HEK293 (cell line): Measurements from ENCODE around the gene DCTN1.

ENCODE experiments used
- ATF2 ChIP-seq: fragments of 450-650 bp; formaldehyde crosslinking; IDR thresholded peaks from 2 replicates; pipeline ENCODE4 v1.5.1; 2016; ENCODE audit warnings: missing biosample characterization, missing genetic modification characterization, low read depth
- BCL11A ChIP-seq: fragments of 450-650 bp; formaldehyde crosslinking; IDR thresholded peaks from 2 replicates; pipeline ENCODE4 v1.5.1; 2016; ENCODE audit warnings: low read depth, missing biosample characterization, missing genetic modification characterization
- GFI1B ChIP-seq: fragments of 450-650 bp; formaldehyde crosslinking; IDR thresholded peaks from 2 replicates; pipeline ENCODE4 v1.5.1; 2016; ENCODE audit warnings: missing biosample characterization, missing genetic modification characterization
- GLI2 ChIP-seq: fragments of 450-650 bp; formaldehyde crosslinking; IDR thresholded peaks from 2 replicates; pipeline ENCODE4; 2017; ENCODE audit warnings: missing biosample characterization, missing genetic modification characterization, low read depth, borderline replicate concordance
- HOXC10 ChIP-seq: sonication (generic); formaldehyde crosslinking; IDR thresholded peaks from 2 replicates; pipeline ENCODE4 v1.8.1; 2023; ENCODE audit warnings: mild to moderate bottlenecking, missing genetic modification reagents
- KLF1 ChIP-seq: fragments of 450-650 bp; formaldehyde crosslinking; IDR thresholded peaks from 2 replicates; pipeline ENCODE4 v1.5.1; 2016; ENCODE audit warnings: missing biosample characterization, missing genetic modification characterization
- SP7 ChIP-seq: fragments of 450-650 bp; formaldehyde crosslinking; IDR thresholded peaks from 2 replicates; pipeline ENCODE4 v1.5.1; 2016; ENCODE audit warnings: missing biosample characterization, missing genetic modification characterization
- TRIM28 ChIP-seq: IDR thresholded peaks from 2 replicates; pipeline ENCODE4 v1.6.1; 2011; ENCODE audit warnings: low read length, control low read depth, borderline replicate concordance
- ZBTB17 ChIP-seq: fragments of 450-650 bp; formaldehyde crosslinking; IDR thresholded peaks from 2 replicates; pipeline ENCODE4 v1.5.1; 2016; ENCODE audit warnings: missing biosample characterization, missing genetic modification characterization
- ZNF121 ChIP-seq: fragments of 450-650 bp; formaldehyde crosslinking; IDR thresholded peaks from 2 replicates; pipeline ENCODE4 v1.5.1; 2016; ENCODE audit warnings: missing biosample characterization, missing genetic modification characterization
- ZNF140 ChIP-seq: fragments of 450-650 bp; formaldehyde crosslinking; IDR thresholded peaks from 2 replicates; pipeline ENCODE4 v1.5.1; 2016; ENCODE audit warnings: missing biosample characterization, missing genetic modification characterization
- ZNF19 ChIP-seq: fragments of 450-650 bp; formaldehyde crosslinking; IDR thresholded peaks from 2 replicates; pipeline ENCODE4; 2016; ENCODE audit warnings: missing biosample characterization, missing genetic modification characterization, low read depth
- ZNF223 ChIP-seq: fragments of 450-650 bp; formaldehyde crosslinking; IDR thresholded peaks from 2 replicates; pipeline ENCODE4 v1.5.1; 2016; ENCODE audit warnings: missing biosample characterization, missing genetic modification characterization
- ZNF248 ChIP-seq: fragments of 450-650 bp; formaldehyde crosslinking; IDR thresholded peaks from 2 replicates; pipeline ENCODE4 v1.5.1; 2017; ENCODE audit warnings: missing biosample characterization, missing genetic modification characterization
- ZNF280C ChIP-seq: fragments of 450-650 bp; formaldehyde crosslinking; IDR thresholded peaks from 2 replicates; pipeline ENCODE4 v1.5.1; 2016; ENCODE audit warnings: missing biosample characterization, missing genetic modification characterization
- ZNF335 ChIP-seq: fragments of 450-650 bp; formaldehyde crosslinking; conservative IDR thresholded peaks from 2 replicates; pipeline ENCODE4 v1.5.1; 2016; ENCODE audit warnings: missing biosample characterization, missing genetic modification characterization
- ZNF404 ChIP-seq: fragments of 450-650 bp; formaldehyde crosslinking; IDR thresholded peaks from 2 replicates; pipeline ENCODE4 v1.5.1; 2017; ENCODE audit warnings: missing biosample characterization, missing genetic modification characterization
- ZNF544 ChIP-seq: fragments of 450-650 bp; formaldehyde crosslinking; IDR thresholded peaks from 2 replicates; pipeline ENCODE4 v1.5.0; 2017; ENCODE audit warnings: missing biosample characterization, missing genetic modification characterization
- ZNF549 ChIP-seq: fragments of 450-650 bp; IDR thresholded peaks from 2 replicates; pipeline ENCODE4 v1.5.1; 2018; ENCODE audit warnings: missing biosample characterization, missing genetic modification characterization, mild to moderate bottlenecking, inconsistent platforms, moderate library complexity
- ZNF555 ChIP-seq: fragments of 450-650 bp; formaldehyde crosslinking; conservative IDR thresholded peaks from 2 replicates; pipeline ENCODE4 v1.5.1; 2017; ENCODE audit warnings: missing biosample characterization, mild to moderate bottlenecking, missing genetic modification characterization, inconsistent platforms
- ZNF561 ChIP-seq: fragments of 450-650 bp; IDR thresholded peaks from 2 replicates; pipeline ENCODE4 v1.5.1; 2018; ENCODE audit warnings: missing biosample characterization, missing genetic modification characterization, borderline replicate concordance
- ZNF600 ChIP-seq: fragments of 450-650 bp; formaldehyde crosslinking; IDR thresholded peaks from 2 replicates; pipeline ENCODE4 v1.5.1; 2016; ENCODE audit warnings: missing biosample characterization, missing genetic modification characterization
- ZNF785 ChIP-seq: fragments of 450-650 bp; formaldehyde crosslinking; IDR thresholded peaks from 2 replicates; pipeline ENCODE4 v1.5.1; 2016; ENCODE audit warnings: missing biosample characterization, missing genetic modification characterization
- TF ChIP-seq, protein P1 (sequence below): fragments of 450-650 bp; formaldehyde crosslinking; IDR thresholded peaks from 2 replicates; pipeline ENCODE4 v1.5.1; 2017; ENCODE audit warnings: missing biosample characterization, missing genetic modification characterization
- TF ChIP-seq, protein P2 (sequence below): fragments of 450-650 bp; formaldehyde crosslinking; IDR thresholded peaks from 2 replicates; pipeline ENCODE4 v1.5.1; 2016; ENCODE audit warnings: missing biosample characterization, missing genetic modification characterization
- TF ChIP-seq, protein P3 (sequence below): fragments of 450-650 bp; formaldehyde crosslinking; conservative IDR thresholded peaks from 2 replicates; pipeline ENCODE4 v1.5.1; 2016; ENCODE audit warnings: low read depth, missing biosample characterization, missing genetic modification characterization

DCTN1 gene

DNA sequence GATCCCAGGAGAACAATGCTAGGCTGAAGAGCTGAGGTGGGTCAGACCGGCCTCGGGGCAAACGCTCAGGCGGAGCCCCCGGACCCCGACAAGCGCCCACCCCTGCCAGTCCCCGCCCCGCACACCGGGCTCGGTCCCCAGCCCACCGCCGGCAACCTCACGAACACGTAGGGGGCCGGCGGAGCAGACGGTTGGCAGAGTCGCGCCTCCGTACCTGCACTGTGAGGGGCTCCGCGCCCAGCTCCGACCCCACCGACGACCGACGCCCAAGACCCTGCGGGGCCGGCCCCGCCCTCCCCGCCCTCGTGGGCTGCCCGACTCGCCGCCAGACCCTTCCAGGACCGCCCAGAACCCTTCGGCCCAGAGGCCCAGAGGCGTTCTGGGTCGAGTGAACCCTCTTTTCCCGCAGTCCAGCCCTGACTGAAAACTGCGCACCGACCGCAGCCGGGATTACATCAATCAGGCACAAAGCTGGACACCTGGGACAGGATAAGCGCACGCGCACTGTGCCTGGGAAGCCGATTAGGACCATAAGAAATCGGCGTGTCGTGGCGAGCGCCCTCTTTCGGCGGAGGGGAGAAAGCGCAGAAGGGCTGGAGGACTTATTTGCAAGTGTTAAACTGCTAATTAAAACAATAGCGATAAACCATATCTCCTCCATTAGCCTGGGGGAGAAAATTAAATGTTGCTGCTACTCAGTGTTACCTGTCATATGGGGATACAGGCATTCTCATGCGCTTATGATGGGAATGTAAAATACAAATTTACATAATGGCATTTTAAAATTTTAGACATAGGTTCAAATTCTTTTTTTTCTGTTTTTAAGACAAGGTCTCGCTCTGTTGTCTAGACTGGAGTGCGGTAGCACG, 11.7 kb upstream of the DCTN1 start (continued):
- TF ChIP-seq ZBTB17 (tag by site-specific recombination): peak; percentile 40; the same call in 1 of the 2 replicates
- no peak for TF ChIP-seq ZNF280C
- no peak for TF ChIP-seq ZNF549 (tag by site-specific recombination)
- TF ChIP-seq ZNF555 (tag by site-specific recombination): no peak
- TF ChIP-seq, protein P1, sequence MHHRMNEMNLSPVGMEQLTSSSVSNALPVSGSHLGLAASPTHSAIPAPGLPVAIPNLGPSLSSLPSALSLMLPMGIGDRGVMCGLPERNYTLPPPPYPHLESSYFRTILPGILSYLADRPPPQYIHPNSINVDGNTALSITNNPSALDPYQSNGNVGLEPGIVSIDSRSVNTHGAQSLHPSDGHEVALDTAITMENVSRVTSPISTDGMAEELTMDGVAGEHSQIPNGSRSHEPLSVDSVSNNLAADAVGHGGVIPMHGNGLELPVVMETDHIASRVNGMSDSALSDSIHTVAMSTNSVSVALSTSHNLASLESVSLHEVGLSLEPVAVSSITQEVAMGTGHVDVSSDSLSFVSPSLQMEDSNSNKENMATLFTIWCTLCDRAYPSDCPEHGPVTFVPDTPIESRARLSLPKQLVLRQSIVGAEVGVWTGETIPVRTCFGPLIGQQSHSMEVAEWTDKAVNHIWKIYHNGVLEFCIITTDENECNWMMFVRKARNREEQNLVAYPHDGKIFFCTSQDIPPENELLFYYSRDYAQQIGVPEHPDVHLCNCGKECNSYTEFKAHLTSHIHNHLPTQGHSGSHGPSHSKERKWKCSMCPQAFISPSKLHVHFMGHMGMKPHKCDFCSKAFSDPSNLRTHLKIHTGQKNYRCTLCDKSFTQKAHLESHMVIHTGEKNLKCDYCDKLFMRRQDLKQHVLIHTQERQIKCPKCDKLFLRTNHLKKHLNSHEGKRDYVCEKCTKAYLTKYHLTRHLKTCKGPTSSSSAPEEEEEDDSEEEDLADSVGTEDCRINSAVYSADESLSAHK (tag by site-specific recombination): no peak
- TF ChIP-seq ZNF223: no peak
- TF ChIP-seq ZNF404 (tag by site-specific recombination): no peak
- no peak for TF ChIP-seq ZNF600
- TF ChIP-seq GFI1B (tag by site-specific recombination): no peak
- no peak for TF ChIP-seq ZNF785 (tag by site-specific recombination)
- TF ChIP-seq, protein P2, sequence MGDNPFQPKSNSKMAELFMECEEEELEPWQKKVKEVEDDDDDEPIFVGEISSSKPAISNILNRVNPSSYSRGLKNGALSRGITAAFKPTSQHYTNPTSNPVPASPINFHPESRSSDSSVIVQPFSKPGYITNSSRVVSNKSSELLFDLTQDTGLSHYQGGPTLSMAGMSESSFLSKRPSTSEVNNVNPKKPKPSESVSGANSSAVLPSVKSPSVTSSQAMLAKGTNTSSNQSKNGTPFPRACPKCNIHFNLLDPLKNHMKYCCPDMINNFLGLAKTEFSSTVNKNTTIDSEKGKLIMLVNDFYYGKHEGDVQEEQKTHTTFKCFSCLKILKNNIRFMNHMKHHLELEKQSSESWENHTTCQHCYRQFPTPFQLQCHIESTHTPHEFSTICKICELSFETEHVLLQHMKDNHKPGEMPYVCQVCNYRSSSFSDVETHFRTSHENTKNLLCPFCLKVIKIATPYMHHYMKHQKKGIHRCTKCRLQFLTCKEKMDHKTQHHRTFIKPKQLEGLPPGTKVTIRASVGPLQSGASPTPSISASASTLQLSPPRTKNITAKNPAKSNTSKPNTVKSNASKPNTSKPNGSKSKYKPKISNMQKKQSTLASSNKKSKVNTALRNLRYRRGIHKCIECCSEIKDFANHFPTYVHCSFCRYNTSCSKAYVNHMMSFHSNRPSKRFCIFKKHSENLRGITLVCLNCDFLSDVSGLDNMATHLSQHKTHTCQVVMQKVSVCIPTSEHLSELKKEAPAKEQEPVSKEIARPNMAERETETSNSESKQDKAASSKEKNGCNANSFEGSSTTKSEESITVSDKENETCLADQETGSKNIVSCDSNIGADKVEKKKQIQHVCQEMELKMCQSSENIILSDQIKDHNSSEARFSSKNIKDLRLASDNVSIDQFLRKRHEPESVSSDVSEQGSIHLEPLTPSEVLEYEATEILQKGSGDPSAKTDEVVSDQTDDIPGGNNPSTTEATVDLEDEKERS (tag by site-specific recombination): no peak
- TF ChIP-seq ZNF561 (tag by site-specific recombination): no peak
- TF ChIP-seq ZNF140 (tag by site-specific recombination): no peak
- TF ChIP-seq ZNF19 (tag by site-specific recombination): no peak
- TF ChIP-seq ZNF335: peak; percentile 100
- peak; percentile 76 for TF ChIP-seq KLF1 (tag by site-specific recombination)
- no peak for TF ChIP-seq ZNF248 (tag by site-specific recombination)
- TF ChIP-seq SP7: peak; percentile 65
- TF ChIP-seq, protein P3, sequence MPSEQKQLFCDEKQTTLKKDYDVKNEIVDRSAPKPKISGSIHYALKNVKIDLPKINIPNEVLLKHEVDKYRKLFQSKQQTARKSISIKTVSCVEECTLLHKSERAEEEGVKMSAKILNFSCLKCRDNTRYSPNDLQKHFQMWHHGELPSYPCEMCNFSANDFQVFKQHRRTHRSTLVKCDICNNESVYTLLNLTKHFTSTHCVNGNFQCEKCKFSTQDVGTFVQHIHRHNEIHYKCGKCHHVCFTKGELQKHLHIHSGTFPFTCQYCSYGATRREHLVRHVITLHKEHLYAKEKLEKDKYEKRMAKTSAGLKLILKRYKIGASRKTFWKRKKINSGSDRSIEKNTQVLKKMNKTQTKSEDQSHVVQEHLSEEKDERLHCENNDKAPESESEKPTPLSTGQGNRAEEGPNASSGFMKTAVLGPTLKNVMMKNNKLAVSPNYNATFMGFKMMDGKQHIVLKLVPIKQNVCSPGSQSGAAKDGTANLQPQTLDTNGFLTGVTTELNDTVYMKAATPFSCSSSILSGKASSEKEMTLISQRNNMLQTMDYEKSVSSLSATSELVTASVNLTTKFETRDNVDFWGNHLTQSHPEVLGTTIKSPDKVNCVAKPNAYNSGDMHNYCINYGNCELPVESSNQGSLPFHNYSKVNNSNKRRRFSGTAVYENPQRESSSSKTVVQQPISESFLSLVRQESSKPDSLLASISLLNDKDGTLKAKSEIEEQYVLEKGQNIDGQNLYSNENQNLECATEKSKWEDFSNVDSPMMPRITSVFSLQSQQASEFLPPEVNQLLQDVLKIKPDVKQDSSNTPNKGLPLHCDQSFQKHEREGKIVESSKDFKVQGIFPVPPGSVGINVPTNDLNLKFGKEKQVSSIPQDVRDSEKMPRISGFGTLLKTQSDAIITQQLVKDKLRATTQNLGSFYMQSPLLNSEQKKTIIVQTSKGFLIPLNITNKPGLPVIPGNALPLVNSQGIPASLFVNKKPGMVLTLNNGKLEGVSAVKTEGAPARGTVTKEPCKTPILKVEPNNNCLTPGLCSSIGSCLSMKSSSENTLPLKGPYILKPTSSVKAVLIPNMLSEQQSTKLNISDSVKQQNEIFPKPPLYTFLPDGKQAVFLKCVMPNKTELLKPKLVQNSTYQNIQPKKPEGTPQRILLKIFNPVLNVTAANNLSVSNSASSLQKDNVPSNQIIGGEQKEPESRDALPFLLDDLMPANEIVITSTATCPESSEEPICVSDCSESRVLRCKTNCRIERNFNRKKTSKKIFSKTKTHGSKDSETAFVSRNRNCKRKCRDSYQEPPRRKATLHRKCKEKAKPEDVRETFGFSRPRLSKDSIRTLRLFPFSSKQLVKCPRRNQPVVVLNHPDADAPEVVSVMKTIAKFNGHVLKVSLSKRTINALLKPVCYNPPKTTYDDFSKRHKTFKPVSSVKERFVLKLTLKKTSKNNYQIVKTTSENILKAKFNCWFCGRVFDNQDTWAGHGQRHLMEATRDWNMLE (tag by site-specific recombination): no peak
- no peak for TF ChIP-seq HOXC10
- no peak for TF ChIP-seq ATF2 (tag by site-specific recombination)
- no peak for TF ChIP-seq ZNF121 (tag by site-specific recombination)
- no peak for TF ChIP-seq ZNF544 (tag by site-specific recombination)
- no peak for TF ChIP-seq BCL11A (tag by site-specific recombination)
- TF ChIP-seq TRIM28: 0 out of 2 replicates have a peak, but pooled peaks have one; percentile 13
- TF ChIP-seq GLI2: no peak
